ENCODE results near the gene LAMP1. TPM values are rescaled to one million over a fixed set of nuclear protein-coding genes. Genes with fewer than 3 reads are reported as not detected.

Gene LAMP1
- total RNA-seq, 1 donor from 2014 or later: 110 TPM

GRCh38 chr13:113328851-113329250 lies 31.8 kb downstream of the LAMP1 start:
- no peak overlapping the region for H3K4me3 Mint-ChIP-seq
- H3K4me1 Mint-ChIP-seq: no peaks in the 10 kb centered on the region
- no peaks in the 10 kb centered on the region for H3K9me3 Mint-ChIP-seq
- DNase-seq (ENCODE audit: low read depth, low spot score): no peak
- peaks cover 3% of the 10 kb centered on the region for H3K36me3 Mint-ChIP-seq (ENCODE audit: low read depth)
- no peaks in the 10 kb centered on the region for H3K27me3 Mint-ChIP-seq (ENCODE audit: low read depth)
- no peak overlapping the region for H3K27ac Mint-ChIP-seq (ENCODE audit: unreplicated experiment)
- no peak for TF ChIP-seq CTCF (conservative IDR thresholded peaks at IDR 0.05)

DNA sequence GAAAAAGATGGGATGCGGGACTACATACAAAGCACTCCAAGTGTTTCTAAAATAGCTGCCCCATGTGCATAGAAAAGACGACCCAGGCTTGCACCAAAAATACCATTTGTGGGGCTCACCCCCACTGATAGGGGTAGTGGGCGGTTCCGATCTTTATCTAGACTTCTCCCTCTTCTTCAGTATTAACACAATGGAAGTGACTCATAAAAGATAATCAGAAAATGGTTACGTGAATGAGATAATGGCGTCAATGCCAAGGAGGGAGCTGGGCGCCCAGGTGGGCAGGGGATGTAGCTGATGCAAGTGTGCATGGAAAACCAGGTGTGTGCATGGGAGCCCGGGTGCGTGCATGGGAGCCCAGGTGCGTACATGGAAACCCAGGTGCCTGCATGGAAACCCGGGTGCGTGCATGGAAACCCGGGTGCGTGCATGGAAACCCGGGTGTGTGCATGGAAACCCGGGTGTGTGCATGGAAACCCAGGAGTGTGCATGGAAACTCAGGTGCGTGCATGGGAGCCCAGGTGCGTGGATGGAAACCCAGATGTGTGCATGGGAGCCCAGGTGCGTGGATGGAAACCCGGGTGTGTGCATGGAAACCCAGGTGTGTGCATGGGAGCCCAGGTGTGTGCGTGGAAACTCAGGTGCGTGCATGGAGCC lies 32.7 kb downstream of the LAMP1 start:
- no peak overlapping the region for H3K27ac Mint-ChIP-seq (ENCODE audit: unreplicated experiment)
- H3K27me3 Mint-ChIP-seq (ENCODE audit: low read depth): no peaks in the 10 kb centered on the region
- DNase-seq (ENCODE audit: low read depth, low spot score): no peak
- H3K9me3 Mint-ChIP-seq: no peaks in the 10 kb centered on the region
- TF ChIP-seq CTCF (conservative IDR thresholded peaks at IDR 0.05): no peak
- H3K36me3 Mint-ChIP-seq (ENCODE audit: low read depth): peaks cover 3% of the 10 kb centered on the region
- H3K4me1 Mint-ChIP-seq: no peaks in the 10 kb centered on the region
- no peak overlapping the region for H3K4me3 Mint-ChIP-seq

DNA sequence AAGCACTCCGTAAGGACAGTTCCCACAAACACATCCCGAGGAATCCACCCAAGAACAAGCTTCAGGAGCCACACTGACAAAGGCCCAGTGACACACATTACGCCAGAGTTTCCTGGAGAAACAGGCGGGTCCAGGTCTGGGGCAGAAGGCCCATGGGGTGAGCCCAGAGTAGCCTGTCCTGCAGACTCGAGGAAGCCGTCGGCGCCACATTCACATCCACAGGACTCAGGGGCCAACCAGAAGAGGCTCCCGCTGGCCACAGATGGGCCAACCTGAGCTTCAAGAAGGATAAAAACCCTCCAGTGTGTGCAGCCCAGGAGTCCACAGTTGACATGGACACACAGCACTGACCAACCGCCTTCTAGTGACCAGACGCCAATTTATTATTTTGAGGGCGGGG lies 35.6 kb downstream of the LAMP1 start:
- Mint-ChIP-seq H3K9me3 (no peaks in the 10 kb centered on the region), H3K36me3 (ENCODE audit: low read depth) (peaks cover 3% of the 10 kb centered on the region), H3K4me3 (no peak overlapping the region), H3K27ac (ENCODE audit: unreplicated experiment) (no peak overlapping the region), H3K4me1 (no peaks in the 10 kb centered on the region), H3K27me3 (ENCODE audit: low read depth) (no peaks in the 10 kb centered on the region)
- no peak for DNase-seq (ENCODE audit: low read depth, low spot score)
- no peak for TF ChIP-seq CTCF (conservative IDR thresholded peaks at IDR 0.05)

DNA sequence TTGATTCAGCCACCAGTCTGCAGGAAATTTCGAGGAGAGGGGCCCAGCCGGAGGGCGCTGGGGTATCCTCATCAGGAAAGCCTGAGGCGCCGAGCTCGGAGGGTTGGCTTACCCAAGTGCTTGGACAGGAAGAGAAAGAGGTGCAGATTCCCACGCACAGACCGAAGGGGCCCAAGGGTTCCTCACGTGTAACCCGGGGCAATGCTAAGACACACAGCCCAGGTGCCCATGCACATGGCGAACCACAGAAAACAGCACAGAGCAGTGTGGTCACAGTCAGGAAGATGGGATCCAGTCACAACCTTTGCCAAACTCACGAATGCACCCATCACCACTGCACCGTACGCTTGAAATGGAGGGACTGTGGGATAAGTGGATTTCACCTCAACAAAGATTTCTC lies 36.0 kb downstream of the LAMP1 start:
- TF ChIP-seq CTCF (conservative IDR thresholded peaks at IDR 0.05): no peak
- H3K27ac Mint-ChIP-seq (ENCODE audit: unreplicated experiment): no peak overlapping the region
- H3K27me3 Mint-ChIP-seq (ENCODE audit: low read depth): no peaks in the 10 kb centered on the region
- no peaks in the 10 kb centered on the region for H3K4me1 Mint-ChIP-seq
- DNase-seq (ENCODE audit: low read depth, low spot score): no peak
- no peaks in the 10 kb centered on the region for H3K9me3 Mint-ChIP-seq
- H3K4me3 Mint-ChIP-seq: no peak overlapping the region
- H3K36me3 Mint-ChIP-seq (ENCODE audit: low read depth): peaks cover 3% of the 10 kb centered on the region

DNA sequence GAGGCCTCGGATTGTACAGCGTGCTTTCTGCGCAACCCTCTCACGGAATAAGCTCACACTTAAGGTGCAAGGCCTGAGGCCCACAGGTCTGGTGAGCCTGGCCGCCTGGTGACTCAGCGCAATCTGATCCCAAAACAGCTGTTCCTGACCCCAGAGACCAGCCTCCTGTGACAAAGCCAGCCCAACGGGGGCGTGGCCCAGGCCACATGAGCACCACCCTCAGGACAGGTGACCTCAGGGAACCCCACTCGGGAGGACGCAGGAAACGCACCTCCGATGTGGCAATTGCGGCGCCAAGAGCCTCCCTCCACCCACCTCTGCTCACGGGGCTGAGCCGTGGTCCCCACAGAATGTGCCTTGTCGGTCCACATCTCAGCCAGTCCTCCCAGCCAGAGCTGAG lies 40.5 kb downstream of the LAMP1 start:
- no peak overlapping the region for H3K27ac Mint-ChIP-seq (ENCODE audit: unreplicated experiment)
- H3K4me1 Mint-ChIP-seq: no peaks in the 10 kb centered on the region
- H3K9me3 Mint-ChIP-seq: no peaks in the 10 kb centered on the region
- no peaks in the 10 kb centered on the region for H3K27me3 Mint-ChIP-seq (ENCODE audit: low read depth)
- no peak for DNase-seq (ENCODE audit: low read depth, low spot score)
- H3K36me3 Mint-ChIP-seq (ENCODE audit: low read depth): peaks cover under 1% of the 10 kb centered on the region
- TF ChIP-seq CTCF (conservative IDR thresholded peaks at IDR 0.05): no peak
- H3K4me3 Mint-ChIP-seq: no peak overlapping the region
